ENCODE results near the gene AGO3. TPM values are rescaled to one million over a fixed set of nuclear protein-coding genes. Genes with fewer than 3 reads are reported as not detected.
"Not testable (repeated sequence)": the region's sequence is repeated elsewhere in the genome, so short reads cannot be mapped to it uniquely, and the experiment has no call there.

The AGO3 gene
- total and polyA plus RNA-seq, 2 experiments from 2014 or later = 19.2 to 27.3 TPM

- H3K27me3 Mint-ChIP-seq (ENCODE audit: insufficient read depth, low read depth, poor library complexity); H3K4me3 ChIP-seq; H3K4me1 ChIP-seq (ENCODE audit: insufficient read depth); H3F3A ChIP-seq (replicated peaks; ENCODE audit: low read depth); H3K27ac ChIP-seq (ENCODE audit: low read depth); H3K9me3 Mint-ChIP-seq; H3K36me3 ChIP-seq (ENCODE audit: insufficient read depth); H3K9me2 ChIP-seq (ENCODE audit: insufficient read depth); H3K36me3 Mint-ChIP-seq (ENCODE audit: low read depth); H3K27me3 ChIP-seq (ENCODE audit: insufficient read depth); H3K4me1 Mint-ChIP-seq; H3K4me2 ChIP-seq; H2AFZ ChIP-seq; ATAC-seq; H3K4me3 Mint-ChIP-seq; H3K27ac Mint-ChIP-seq; DNase-seq (ENCODE audit: low spot score): not testable (repeated sequence)
- Histone ChIP-seq H3K79me2 (replicated peaks; ENCODE audit: insufficient read depth) (peaks cover 32% of the 10 kb centered on the region; the same call in 1 of the 2 replicates), H4K20me1 (replicated peaks; ENCODE audit: insufficient read depth) (peaks cover 12% of the 10 kb centered on the region; the same call in 1 of the 2 replicates)
Measured at GRCh38 chr1:35964277-35964676, 33.4 kb downstream of the AGO3 start.

DNA sequence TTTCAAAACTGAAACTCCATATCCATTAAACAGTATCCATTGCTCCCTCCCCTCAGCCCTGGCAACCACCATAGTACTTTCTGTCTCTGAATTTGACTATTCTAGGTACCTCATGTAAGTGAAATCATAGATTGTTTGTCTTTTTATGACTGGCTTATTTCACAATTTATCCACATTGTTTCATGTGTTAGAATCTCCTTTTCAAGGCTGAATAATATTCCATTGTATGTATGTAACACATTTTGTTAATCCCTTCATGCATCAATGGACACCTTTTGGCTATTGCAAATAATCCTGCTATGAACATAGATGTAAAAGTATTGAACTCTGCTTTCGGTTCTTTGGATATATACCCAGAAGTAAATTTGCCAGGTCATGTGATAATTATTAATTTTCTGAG lies 37.5 kb downstream of the AGO3 start:
- no peaks in the 10 kb centered on the region for H3F3A ChIP-seq (replicated peaks; ENCODE audit: low read depth)
- Mint-ChIP-seq H3K27ac (no peak overlapping the region), H3K27me3 (ENCODE audit: insufficient read depth, low read depth, poor library complexity) (no peaks in the 10 kb centered on the region), H3K4me3 (no peak overlapping the region), H3K9me3 (no peaks in the 10 kb centered on the region), H3K4me1 (no peaks in the 10 kb centered on the region), H3K36me3 (ENCODE audit: low read depth) (peaks cover 9% of the 10 kb centered on the region; the same call in 2 of the 3 replicates)
- no peak overlapping the region for H2AFZ ChIP-seq
- H4K20me1 ChIP-seq (replicated peaks; ENCODE audit: insufficient read depth) = 0 out of 2 replicates have a peak, but pooled peaks cover 5% of the 10 kb centered on the region
- H3K27me3 ChIP-seq (ENCODE audit: insufficient read depth) = no peaks in the 10 kb centered on the region
- H3K36me3 ChIP-seq (ENCODE audit: insufficient read depth) = peaks cover 6% of the 10 kb centered on the region; the same call in 1 of the 2 replicates
- no peak overlapping the region for H3K27ac ChIP-seq (ENCODE audit: low read depth)
- H3K79me2 ChIP-seq (replicated peaks; ENCODE audit: insufficient read depth) = peaks cover 26% of the 10 kb centered on the region; the same call in 1 of the 2 replicates
- no peak overlapping the region for H3K4me2 ChIP-seq
- TF ChIP-seq ZNF462 (CRISPR knock-in tag; IDR thresholded peaks at IDR 0.05) = no peak
- H3K4me1 ChIP-seq (ENCODE audit: insufficient read depth) = no peaks in the 10 kb centered on the region
- H3K4me3 ChIP-seq = no peak overlapping the region
- ATAC-seq (no peak), DNase-seq (ENCODE audit: low spot score) (no peak)
- no peaks in the 10 kb centered on the region for H3K9me2 ChIP-seq (ENCODE audit: insufficient read depth)
